ENCODE results near the gene C10orf71. TPM values are rescaled to one million over a fixed set of nuclear protein-coding genes. Genes with fewer than 3 reads are reported as not detected.

Gene C10orf71
- total and polyA plus RNA-seq, 2 of the 8 experiments (the other 6 are each of a cell fraction or from before 2014, with no cell fraction given): not detected

- H3K4me1 ChIP-seq (replicated peaks in 1 of 4; ENCODE audit: control insufficient read depth in 3 of 4, insufficient read depth in 4 of 4, low read length in 3 of 4): no peaks in the 10 kb centered on the region
- H4K8ac ChIP-seq (ENCODE audit: extremely low read depth, insufficient read depth, low read length): no peak overlapping the region
- no peak overlapping the region for H2BK5ac ChIP-seq (ENCODE audit: low read depth, low read length)
- H3K79me1 ChIP-seq (ENCODE audit: low read depth, low read length): no peaks in the 10 kb centered on the region
- no peak overlapping the region for H2AK5ac ChIP-seq (ENCODE audit: low read depth, low read length)
- no peak overlapping the region for H2AFZ ChIP-seq (ENCODE audit: low read length)
- no peak overlapping the region for H2BK15ac ChIP-seq (ENCODE audit: low read length)
- ChIA-PET CTCF (ENCODE audit: partially characterized antibody) (no interaction called here), POLR2A (ENCODE audit: partially characterized antibody) (no interaction called here)
- H3K14ac ChIP-seq (ENCODE audit: insufficient read length): no peak overlapping the region
- no peaks in the 10 kb centered on the region for H3K36me3 ChIP-seq (ENCODE audit: control insufficient read depth in 2 of 4, insufficient read depth in 4 of 4, low read length in 3 of 4)
- no peak overlapping the region for H3K4me3 ChIP-seq (ENCODE audit: extremely low read depth in 1 of 4, insufficient read depth in 2 of 4, low read depth in 3 of 4, low read length in 4 of 4)
- WGBS, 2 experiments (ENCODE audit: extremely low coverage in 1 of 2, insufficient coverage in 1 of 2, insufficient read length in 1 of 2, insufficient replicate concordance in 2 of 2, low coverage in 1 of 2, low lambda C conversion rate in 2 of 2, missing lambda C conversion rate in 1 of 2): 81% methylated on average over 11 of the region's 11 CpGs; no CpG with 5 or more reads in 1 of the 2 experiments
- no peak overlapping the region for H2BK20ac ChIP-seq (ENCODE audit: low read length)
- FAIRE-seq: no peak
- H4K91ac ChIP-seq (replicated peaks; ENCODE audit: insufficient read length, low read length): no peak overlapping the region
- no peak overlapping the region for H3K4me2 ChIP-seq (ENCODE audit: insufficient read depth in 1 of 2, low read depth in 2 of 2, low read length in 2 of 2)
- H2BK12ac ChIP-seq (ENCODE audit: low read depth, low read length): no peak overlapping the region
- H3K9ac ChIP-seq (replicated peaks in 1 of 4; ENCODE audit: extremely low read depth in 1 of 4, low read depth in 3 of 4, low read length in 3 of 4): no peak overlapping the region; a peak in 1 of 7 replicates
- H2BK120ac ChIP-seq (replicated peaks; ENCODE audit: low read depth, low read length): no peak overlapping the region
- no peak overlapping the region for H4K5ac ChIP-seq (ENCODE audit: insufficient read length, low read depth, low read length)
- H3K27ac ChIP-seq (ENCODE audit: low read depth, low read length): no peak overlapping the region
- H3K4ac ChIP-seq (replicated peaks; ENCODE audit: insufficient read length, low read depth, low read length): no peak overlapping the region
- no peaks in the 10 kb centered on the region for H3K27me3 ChIP-seq (replicated peaks in 1 of 4; ENCODE audit: control insufficient read depth in 3 of 4, extremely low read depth in 1 of 4, insufficient read depth in 3 of 4, low read length in 3 of 4)
- no peak for TF ChIP-seq CHD1 (IDR thresholded peaks at IDR 0.05; ENCODE audit: low read depth, low read length)
- TF ChIP-seq YY1 (IDR thresholded peaks at IDR 0.05; ENCODE audit: low read depth, low read length): no peak
- no peak for TF ChIP-seq GABPA (IDR thresholded peaks at IDR 0.05; ENCODE audit: borderline replicate concordance, insufficient read depth, low read length)
- TF ChIP-seq, protein P1, sequence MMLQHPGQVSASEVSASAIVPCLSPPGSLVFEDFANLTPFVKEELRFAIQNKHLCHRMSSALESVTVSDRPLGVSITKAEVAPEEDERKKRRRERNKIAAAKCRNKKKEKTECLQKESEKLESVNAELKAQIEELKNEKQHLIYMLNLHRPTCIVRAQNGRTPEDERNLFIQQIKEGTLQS (IDR thresholded peaks at IDR 0.05; ENCODE audit: insufficient read depth, low read depth, low read length): no peak
- no peaks in the 10 kb centered on the region for H3K79me2 ChIP-seq (ENCODE audit: control insufficient read depth in 1 of 2, insufficient read depth in 2 of 2, low read length in 2 of 2)
- no peaks in the 10 kb centered on the region for H4K20me1 ChIP-seq (replicated peaks in 1 of 2; ENCODE audit: control insufficient read depth in 1 of 2, insufficient read depth in 2 of 2, low read length in 2 of 2)
- no peak overlapping the region for H3K18ac ChIP-seq (ENCODE audit: extremely low read depth, low read length)
- H3K23me2 ChIP-seq (ENCODE audit: low read depth, low read length): no peaks in the 10 kb centered on the region
- no peak for DNase-seq (ENCODE audit: low read depth in 1 of 2, low spot score in 2 of 2)
- no peaks in the 10 kb centered on the region for H3K9me3 ChIP-seq (ENCODE audit: insufficient read depth in 2 of 2, low read depth in 1 of 2, low read length in 1 of 2)
- no peak overlapping the region for H3K56ac ChIP-seq (replicated peaks; ENCODE audit: insufficient read length, low read depth, low read length)
- H3K23ac ChIP-seq (ENCODE audit: insufficient read length): no peak overlapping the region
These were observed 14.6 kb downstream of the C10orf71 start for GRCh38 chr10:49313501-49314070.
